PC-3 (cell line): ENCODE results near the gene LAMB4.

ENCODE experiments used
- EZH2 ChIP-seq: fragments of 300-600 bp; sonication (generic); IDR thresholded peaks from one replicate; pipeline ENCODE4 v1.6.1; 2017; ENCODE audit warnings: antibody characterized with exemption, mild to moderate bottlenecking, low read length; ENCODE audit not compliant: unreplicated experiment
- EZH2phosphoT487 ChIP-seq: fragments of 300-600 bp; sonication (generic); IDR thresholded peaks from 2 replicates; pipeline ENCODE4 v1.6.1; 2018; ENCODE audit warnings: mild to moderate bottlenecking, antibody characterized with exemption, low read length, borderline replicate concordance
- TF ChIP-seq, protein P1 (sequence below): fragments of 300-600 bp; sonication (generic); conservative IDR thresholded peaks from 2 replicates; pipeline ENCODE4 v1.5.1; 2017; ENCODE audit warnings: antibody characterized with exemption, low read depth, mild to moderate bottlenecking, low read length

DNA sequence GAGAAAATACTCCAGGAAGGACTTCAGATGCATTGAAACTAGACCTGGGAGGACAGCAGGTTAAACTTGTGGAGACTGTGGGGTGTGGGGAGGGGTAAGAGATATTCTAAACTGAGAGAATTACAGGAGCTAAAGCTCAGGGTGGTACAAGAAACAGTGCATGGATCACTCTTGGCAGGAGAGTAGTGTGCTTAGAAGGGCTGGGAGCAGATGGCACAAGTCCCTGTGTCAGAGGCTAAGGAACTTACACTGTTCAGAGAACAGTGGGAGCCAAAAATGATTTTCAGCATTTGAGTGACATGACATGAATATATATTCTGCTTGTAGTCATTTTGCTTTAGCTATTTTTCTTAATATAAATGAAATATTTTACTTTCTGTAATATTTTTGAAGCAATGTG lies 91.2 kb downstream of the LAMB4 start:
- TF ChIP-seq, protein P1, sequence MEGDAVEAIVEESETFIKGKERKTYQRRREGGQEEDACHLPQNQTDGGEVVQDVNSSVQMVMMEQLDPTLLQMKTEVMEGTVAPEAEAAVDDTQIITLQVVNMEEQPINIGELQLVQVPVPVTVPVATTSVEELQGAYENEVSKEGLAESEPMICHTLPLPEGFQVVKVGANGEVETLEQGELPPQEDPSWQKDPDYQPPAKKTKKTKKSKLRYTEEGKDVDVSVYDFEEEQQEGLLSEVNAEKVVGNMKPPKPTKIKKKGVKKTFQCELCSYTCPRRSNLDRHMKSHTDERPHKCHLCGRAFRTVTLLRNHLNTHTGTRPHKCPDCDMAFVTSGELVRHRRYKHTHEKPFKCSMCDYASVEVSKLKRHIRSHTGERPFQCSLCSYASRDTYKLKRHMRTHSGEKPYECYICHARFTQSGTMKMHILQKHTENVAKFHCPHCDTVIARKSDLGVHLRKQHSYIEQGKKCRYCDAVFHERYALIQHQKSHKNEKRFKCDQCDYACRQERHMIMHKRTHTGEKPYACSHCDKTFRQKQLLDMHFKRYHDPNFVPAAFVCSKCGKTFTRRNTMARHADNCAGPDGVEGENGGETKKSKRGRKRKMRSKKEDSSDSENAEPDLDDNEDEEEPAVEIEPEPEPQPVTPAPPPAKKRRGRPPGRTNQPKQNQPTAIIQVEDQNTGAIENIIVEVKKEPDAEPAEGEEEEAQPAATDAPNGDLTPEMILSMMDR = no peak
- TF ChIP-seq EZH2phosphoT487 (no peak), EZH2 (no peak)
